Skeletal muscle cell (primary cell): Measurements from ENCODE around the gene HYDIN.
"Not testable (repeated sequence)": the region's sequence is repeated elsewhere in the genome, so short reads cannot be mapped to it uniquely, and the experiment has no call there.

Experiments
- DNase-seq: peaks from one replicate; pipeline ENCODE4 v3.0.0-alpha.2; 2010; ENCODE audit warnings: low read depth
- H3K4me3 ChIP-seq: 2 replicates; pipeline ENCODE4 v1.5.1; 2011; ENCODE audit warnings: low read depth, mild to moderate bottlenecking, control low read depth, low read length, moderate library complexity

HYDIN gene

GRCh38 chr16:71019067-71019682 lies 211.3 kb downstream of the HYDIN start:
- H3K4me3 ChIP-seq, DNase-seq: not testable (repeated sequence)

- DNase-seq, H3K4me3 ChIP-seq: not testable (repeated sequence)
Observed at GRCh38 chr16:71015419-71015818, 215.1 kb downstream of the HYDIN start.

GRCh38 chr16:71009440-71010223 lies 220.9 kb downstream of the HYDIN start:
- not testable (repeated sequence) for DNase-seq, H3K4me3 ChIP-seq

DNA sequence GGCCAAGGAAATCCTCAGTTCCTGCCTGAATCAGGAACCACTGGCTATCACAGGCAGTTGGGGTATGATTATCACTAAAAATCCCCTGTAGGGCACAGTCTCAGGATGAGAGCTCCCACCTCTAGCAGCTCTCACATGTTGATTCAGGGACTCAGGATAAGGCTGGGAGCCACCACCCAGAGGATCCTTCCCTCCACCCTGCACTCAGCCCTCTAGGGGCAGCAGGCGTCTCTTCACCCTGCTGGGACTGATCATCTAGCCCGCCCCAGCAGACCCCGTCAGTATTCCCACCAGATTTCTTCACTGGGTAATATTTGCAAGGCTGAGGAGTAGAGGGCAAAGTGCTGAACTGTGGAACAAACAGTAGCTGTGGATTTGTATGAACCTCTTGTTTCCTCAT lies 224.0 kb downstream of the HYDIN start:
- not testable (repeated sequence) for H3K4me3 ChIP-seq, DNase-seq

- H3K4me3 ChIP-seq, DNase-seq: not testable (repeated sequence)
Observed at GRCh38 chr16:70999735-71000134, 230.8 kb downstream of the HYDIN start.

DNA sequence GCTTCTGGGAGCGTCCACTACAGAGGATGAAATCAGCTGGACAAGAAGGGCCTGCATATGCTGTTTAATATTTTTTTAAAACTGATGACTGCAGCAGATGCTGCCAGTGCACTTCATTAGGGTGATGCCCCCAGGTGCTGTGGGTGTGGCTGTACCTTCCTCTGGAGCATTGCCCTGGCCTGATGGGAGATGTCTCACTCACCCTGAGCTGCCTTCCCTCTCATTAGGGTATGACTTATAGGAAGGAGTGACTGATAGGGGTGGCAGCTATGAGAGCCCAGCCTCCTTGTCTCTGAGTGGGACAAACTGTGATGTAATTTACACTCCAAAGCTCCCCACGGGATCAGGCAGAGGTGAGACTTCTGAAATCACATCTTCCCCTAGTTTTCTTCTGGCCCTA lies 234.7 kb downstream of the HYDIN start:
- not testable (repeated sequence) for H3K4me3 ChIP-seq, DNase-seq

GRCh38 chr16:70992511-70992910 lies 238.0 kb downstream of the HYDIN start:
- not testable (repeated sequence) for H3K4me3 ChIP-seq, DNase-seq

DNA sequence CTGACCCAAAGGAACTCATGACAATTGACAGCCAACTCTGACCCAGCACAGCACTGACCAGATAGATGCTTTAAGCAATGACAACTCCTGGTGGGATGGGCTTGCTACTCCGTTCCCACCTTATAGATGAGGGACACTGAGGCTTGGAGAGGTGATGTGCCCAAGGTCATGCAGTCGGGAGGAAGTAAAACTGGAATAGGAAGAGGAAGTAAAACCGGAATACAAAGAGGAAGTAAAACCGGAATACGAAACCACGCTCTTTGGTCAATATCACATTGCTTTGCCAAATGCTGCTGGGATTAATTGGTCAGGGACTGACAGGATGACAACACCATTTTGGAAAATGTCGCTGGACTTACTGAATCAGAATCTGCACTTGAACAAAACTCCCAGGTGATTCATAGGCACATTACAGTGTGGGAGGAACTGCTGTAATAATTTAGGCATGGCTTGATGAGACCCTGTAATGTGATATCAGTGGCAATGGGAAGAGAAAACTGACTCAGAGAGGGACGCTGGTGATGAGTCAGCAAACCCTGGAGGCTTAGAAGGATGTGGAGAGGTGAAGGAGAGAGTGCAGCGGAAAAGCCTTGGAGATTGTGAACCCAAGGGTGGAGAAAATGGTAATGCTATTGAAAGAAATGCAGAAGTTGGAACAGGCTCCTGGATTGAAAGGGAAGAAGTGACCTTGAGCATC lies 243.4 kb downstream of the HYDIN start:
- DNase-seq, H3K4me3 ChIP-seq: not testable (repeated sequence)

GRCh38 chr16:70984675-70985074 lies 245.8 kb downstream of the HYDIN start:
- H3K4me3 ChIP-seq, DNase-seq: not testable (repeated sequence)

GRCh38 chr16:70968332-70968731 lies 262.2 kb downstream of the HYDIN start:
- H3K4me3 ChIP-seq, DNase-seq: not testable (repeated sequence)

- H3K4me3 ChIP-seq, DNase-seq: not testable (repeated sequence)
Observed at GRCh38 chr16:70960169-70960568, 270.4 kb downstream of the HYDIN start.

- DNase-seq, H3K4me3 ChIP-seq: not testable (repeated sequence)
Observed at GRCh38 chr16:70954922-70955321, 275.6 kb downstream of the HYDIN start.

GRCh38 chr16:70953824-70954223 lies 276.7 kb downstream of the HYDIN start:
- H3K4me3 ChIP-seq, DNase-seq: not testable (repeated sequence)

DNA sequence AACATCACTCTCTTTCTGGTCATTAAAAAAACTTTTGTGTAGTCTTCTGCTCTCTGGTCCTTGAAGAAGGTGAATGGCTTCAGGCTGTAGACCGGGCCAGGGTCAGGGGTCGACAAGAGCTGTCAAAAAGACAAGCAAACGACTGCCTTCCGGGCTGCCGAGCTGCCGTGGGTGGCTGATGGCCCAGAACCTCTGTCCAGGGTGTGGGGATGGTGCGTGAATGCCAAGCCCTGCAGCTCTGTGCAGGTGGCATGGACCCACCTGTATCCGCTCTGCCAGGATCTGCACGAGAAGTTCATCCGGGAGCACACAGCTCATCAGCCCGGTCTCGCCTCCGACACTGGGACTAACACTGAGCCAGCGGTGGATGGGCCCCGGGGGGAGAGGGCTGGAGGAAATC lies 287.0 kb downstream of the HYDIN start:
- DNase-seq: not testable (repeated sequence)

DNA sequence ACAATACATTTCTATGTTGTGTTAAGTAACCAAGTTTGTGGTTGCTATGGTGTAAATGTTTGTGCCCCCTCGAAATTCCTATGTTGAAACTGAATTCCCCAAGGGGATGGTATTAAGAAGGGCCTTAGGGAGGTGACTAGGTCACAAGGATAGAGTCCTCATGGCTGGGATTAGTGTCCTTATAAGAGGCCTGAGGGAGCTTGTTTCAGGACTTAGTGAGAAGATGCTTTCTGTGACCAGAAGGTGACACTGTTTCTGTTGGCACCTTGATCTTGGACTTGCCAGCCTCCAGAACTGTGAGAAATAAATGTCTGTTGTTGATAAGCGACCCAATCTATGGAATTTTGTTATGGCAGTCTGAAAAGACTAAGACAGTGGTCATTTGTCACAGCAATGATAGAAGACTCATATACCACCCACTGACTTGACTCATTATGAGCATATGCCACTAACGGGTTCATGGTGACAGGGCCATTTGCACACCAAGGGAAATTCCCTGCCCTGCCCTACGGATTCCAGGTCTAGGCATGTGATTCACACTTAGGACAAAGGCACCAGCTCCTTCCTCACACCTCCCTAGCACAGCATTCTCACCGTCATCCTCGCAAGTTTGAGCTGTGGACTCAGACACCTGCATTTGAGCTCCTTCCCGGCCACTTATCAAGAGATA lies 290.7 kb downstream of the HYDIN start:
- DNase-seq, H3K4me3 ChIP-seq: not testable (repeated sequence)

More for the DNA sequence above, 287.0 kb downstream of the HYDIN start:
- not testable (repeated sequence) for H3K4me3 ChIP-seq

DNA sequence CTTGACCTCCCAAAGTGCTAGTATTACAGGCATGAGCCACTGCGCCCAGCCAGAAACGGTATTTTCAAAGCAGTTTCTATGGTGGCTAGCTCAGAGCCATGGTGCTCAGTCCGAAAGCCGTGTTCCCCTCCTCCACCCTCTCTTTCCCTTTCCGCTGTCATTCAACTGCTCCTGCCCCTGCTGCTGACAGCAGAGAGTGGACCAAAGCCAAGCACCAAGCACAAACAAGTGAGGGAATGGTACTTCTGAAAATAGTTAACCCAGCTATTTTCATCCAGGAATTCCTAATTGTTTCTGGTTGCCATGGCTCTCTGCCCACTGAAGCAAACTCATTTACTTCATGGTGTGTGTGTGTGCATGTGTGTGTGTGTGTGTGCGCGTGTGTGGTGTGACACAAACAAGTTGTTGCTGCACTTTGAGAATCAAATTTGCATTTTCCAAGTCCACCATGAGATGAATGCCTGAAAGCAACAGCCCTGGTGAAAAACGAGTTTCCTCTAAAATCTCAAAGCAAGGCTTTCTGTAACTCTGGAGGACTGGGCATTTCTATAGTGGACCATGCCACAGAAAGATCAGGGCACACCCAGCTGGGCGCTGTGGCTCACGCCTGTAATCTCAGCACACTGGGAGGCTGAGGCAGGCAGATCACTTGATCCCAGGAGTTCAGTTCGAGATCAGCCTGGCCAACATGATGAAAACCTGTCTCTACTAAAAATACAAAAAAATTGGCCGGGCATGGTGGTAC lies 293.6 kb downstream of the HYDIN start:
- not testable (repeated sequence) for H3K4me3 ChIP-seq, DNase-seq

DNA sequence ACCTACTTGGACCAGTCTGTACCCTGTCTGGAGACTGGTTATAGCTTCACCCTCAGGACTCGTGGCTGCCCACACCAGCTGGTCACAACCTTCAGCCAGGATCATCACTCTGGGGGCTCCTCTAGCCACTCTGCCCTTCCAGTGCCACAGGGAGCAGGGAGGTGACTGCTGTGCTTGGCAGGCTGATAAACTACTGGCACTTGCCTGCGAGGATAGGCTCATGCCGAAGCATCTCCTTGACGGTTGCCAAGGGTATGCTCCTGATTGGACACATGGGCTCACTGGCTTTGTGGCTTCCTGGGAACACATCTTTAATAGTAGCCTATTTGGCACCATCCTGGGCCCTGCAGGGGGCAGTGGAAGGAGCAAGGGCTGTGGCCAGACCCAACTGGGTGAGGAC lies 295.2 kb downstream of the HYDIN start:
- not testable (repeated sequence) for H3K4me3 ChIP-seq, DNase-seq

- not testable (repeated sequence) for H3K4me3 ChIP-seq, DNase-seq
Observed at GRCh38 chr16:70933746-70934145, 296.8 kb downstream of the HYDIN start.

DNA sequence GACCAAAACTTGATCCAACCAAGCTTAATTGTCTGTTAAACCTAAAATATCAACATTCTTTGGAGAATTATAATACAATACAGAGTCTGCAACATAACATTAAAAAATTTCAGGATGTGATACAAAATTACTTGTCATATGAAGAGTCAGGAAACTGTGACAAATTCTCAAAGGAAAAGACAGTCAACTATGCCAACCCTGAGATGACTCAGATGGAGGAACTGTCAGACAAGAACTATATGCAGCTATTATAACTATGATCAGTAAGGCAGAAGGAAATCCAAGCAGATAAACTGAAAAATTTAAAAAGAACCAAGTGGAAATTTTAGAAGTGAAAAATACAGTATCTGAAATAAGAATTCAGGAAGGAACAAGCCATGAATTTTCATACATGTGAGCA lies 299.8 kb downstream of the HYDIN start:
- DNase-seq, H3K4me3 ChIP-seq: not testable (repeated sequence)
